HG03565 (cell line): ENCODE results near the gene SRGAP2B.
"Not testable (repeated sequence)": the region's sequence is repeated elsewhere in the genome, so short reads cannot be mapped to it uniquely, and the experiment has no call there.

Experiments
- ATAC-seq: cut with Tn5 transposase; IDR thresholded peaks from one replicate; pipeline ENCODE4 v1.9.1; 2021; ENCODE audit warnings: mild to moderate bottlenecking, moderate library complexity; ENCODE audit not compliant: unreplicated experiment

Gene SRGAP2B

GRCh38 chr1:145093517-145094149 is 1.5 kb downstream of the SRGAP2B start:
- ATAC-seq = not testable (repeated sequence)

DNA sequence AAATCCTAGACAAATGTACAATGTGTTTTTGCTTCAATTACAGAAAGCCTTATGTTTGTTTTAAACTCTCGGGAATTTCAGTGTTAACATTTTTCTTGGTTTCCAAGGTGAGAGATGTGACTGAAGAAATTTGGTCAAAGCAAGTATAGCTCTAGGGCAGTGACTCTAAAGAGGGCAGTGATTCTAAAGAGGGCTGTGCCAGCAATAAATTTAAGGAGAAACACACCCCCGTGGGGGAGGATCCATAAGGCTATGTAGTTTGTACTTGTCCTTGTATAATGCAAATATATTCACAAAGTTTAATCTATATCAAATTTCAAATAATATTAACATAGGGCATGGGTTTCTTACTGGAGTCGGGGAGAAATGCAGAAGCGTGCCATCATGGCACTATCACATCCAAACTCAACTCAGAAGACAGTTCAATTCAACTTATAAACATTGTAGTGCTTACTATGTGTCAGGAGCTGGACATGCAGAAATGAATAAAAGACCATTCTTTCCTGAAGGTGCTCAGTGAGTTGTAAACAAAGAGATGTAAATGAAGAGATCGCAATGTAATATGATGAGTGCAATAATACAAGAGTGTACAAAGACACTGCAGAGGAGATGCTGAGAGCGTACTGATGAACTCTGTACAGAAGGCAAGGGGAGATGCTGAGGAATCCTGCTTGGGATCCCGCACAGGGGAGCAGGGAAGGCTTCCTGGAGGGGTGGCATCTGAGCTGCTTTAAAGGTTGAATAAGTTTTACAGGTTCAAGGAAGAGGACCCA is 12.5 kb downstream of the SRGAP2B start:
- not testable (repeated sequence) for ATAC-seq

DNA sequence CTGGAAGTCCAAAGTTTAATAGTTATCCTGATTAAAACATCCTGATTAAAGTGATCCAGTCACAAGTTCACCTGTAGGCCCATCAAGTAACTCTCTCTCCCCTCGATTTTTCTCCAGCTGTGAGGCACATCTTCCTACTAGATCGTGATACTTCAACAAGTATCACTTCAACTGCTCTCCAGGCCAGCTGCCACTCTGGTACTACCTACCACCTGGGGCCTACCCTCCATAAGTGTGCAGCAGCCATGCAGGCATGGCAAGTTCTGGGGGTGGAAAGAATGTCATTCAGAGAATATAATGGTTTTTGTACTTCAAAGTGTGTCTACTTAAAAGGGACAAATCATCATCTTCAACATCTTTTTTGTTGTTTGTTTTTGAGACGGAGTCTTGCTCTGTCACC is 14.9 kb downstream of the SRGAP2B start:
- ATAC-seq = not testable (repeated sequence)

GRCh38 chr1:145079737-145080136 is 15.4 kb downstream of the SRGAP2B start:
- ATAC-seq = not testable (repeated sequence)

- not testable (repeated sequence) for ATAC-seq
Observed at GRCh38 chr1:145078787-145079370, 16.2 kb downstream of the SRGAP2B start.

DNA sequence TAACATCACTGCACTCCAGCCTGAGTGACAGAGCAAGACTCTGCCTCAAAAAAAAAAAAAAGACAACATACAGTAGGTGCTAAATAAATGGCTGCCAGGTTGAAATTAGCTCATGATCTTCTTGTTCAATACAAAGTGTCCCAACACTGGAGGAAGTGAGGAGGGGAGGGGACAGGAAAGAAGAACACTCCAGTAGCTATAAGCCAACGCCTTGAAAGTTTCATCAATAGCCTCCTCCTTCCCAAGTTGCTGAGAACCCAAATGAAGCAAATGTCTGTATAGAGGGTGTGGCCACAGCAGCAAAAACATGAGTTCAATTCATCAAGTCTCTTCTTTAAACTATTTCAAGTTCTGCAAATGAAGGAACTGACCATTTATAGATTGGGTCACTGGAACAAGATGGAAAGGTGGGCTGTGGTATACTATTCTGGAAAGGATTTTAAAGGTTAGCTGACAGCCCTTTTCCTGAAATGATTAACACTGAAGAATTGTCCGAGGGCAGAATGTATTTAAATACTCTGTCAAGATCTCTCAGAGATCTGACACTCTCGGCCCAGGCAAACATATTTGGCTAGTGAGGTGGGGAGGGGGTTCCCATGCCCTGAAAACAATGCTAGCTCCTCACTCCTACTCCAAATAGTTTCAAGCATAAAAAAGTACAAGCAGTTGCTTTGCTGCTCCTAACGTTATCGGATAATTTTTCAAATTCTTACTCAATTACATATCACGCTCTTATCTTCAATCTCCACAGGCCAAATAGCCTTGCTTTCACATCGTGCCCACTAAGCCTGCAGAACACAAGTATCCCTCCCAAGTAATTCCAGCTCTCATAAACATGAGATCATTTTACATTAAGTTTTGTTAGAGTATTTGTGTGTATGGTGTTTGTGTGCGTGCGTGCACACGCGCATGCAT is 17.0 kb downstream of the SRGAP2B start:
- ATAC-seq = not testable (repeated sequence)

- not testable (repeated sequence) for ATAC-seq
Observed at GRCh38 chr1:145076877-145077276, 18.3 kb downstream of the SRGAP2B start.

DNA sequence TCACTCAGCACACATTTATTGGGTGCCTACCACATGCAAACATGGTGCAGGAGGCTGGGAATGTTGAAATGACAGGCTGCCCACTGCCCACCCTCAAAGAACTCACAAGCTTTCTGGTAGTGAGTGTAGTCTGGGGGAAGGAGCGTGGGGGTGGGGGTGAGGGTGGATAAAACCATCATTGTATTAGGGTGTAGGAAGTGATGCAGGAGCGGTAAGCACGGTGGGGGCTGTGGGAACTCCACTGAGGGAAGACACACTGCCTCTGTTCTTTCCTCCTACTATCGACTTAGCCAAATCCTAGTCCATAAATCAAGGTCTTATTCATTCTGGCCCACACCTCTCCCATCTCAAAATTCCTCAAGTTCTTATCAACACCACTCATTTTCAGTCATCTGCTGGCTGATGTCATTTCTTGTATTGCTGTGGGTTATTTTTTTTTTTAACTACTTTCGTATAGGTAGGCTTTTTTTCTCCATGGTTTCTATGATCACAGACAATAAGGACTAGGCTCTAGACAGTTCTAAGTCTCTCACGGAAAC is 21.0 kb downstream of the SRGAP2B start:
- ATAC-seq = not testable (repeated sequence)

DNA sequence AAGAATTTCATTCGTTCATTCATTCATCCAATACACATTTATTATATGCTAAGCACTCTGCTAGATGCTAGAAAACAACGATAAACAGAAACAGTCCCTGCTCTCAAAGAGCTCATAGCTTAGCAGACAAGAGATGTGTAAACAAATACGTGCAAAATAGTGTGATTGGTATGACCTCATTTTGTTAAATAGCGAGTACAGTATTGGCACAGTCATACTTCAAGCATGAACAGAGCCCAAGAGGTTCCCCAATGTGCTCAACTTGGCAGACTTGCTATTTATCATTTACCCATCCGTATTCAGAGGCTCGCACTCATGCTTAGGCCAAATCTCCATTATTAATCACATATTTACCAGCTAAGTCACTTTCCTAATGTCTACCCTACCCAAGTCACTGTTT is 23.6 kb downstream of the SRGAP2B start:
- not testable (repeated sequence) for ATAC-seq

DNA sequence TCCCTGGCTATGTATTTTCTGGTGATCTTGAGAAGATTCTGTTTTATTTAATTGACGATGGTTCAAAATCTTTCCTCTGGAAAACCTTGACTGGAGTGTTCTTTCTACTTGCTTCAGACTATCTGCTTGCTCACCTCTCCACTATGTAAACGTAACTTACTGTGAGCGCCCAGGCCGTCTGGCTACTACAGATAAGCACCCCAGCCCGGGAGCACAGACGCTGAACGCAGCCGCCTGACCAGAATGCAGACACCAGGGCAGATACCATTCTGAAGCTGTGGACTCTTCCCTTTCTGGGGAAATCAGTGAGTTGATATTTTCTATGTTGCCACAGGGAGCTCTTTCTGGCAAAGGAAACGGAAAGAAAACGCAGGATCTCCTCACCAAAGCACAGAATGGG is 28.6 kb downstream of the SRGAP2B start:
- not testable (repeated sequence) for ATAC-seq

- ATAC-seq = not testable (repeated sequence)
Observed at GRCh38 chr1:145065194-145065826, 29.8 kb downstream of the SRGAP2B start.

DNA sequence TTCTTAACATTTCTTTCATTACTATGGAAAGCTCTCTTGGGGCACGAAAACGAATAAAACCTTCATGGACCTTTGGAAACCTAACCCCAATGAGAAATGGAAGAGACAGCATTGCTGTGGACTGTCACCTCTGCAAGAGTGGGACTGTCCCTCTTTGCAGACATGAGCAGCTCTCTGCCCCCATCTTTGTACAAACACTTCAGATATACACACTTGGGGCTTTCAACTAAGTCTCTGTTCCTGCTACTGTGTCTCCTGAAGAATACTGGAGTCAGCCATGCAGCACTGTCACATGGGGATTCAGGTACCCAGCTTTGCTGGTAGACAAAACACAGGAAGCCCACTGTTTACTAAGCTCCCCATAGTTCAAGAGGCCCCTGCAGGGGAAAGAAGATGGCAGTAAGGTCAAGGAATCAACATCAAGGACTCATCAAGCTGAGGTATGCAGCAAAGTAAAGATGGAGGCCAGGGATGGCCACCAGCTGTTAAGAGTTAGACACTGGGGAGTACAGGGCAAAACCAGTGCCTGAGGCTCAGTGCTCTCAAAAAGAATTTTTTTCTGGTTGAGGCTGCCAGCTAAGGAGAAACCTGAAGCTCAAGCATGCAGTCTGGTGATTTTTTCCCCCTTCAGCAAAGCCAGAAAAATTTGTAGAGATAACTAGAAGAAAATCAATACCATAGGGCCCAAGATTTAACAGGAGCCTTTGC is 31.0 kb downstream of the SRGAP2B start:
- ATAC-seq = not testable (repeated sequence)

DNA sequence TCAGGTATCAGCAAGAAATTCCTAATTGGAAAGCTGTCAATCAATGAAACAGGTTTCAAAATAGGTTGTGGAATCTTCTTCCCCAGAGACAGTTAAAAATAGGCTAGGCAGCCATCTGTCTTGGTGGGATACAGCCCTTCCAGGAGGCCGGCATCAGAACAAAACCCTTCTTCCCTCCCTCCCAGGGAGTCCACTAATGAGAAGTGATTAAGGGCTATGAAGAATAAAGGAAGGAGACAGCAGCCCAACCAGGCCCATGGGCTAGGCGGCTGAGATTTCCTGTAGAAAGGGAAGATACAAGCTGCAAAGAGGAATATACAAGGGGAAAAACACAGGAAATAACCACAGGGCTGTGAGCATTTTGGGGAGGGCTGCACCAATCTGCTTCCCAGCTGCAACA is 31.8 kb downstream of the SRGAP2B start:
- ATAC-seq = not testable (repeated sequence)

- ATAC-seq = peak; percentile 38
Observed at GRCh38 chr1:145058184-145058583, 36.9 kb downstream of the SRGAP2B start.

GRCh38 chr1:145055217-145055760 is 39.8 kb downstream of the SRGAP2B start:
- ATAC-seq = peak; percentile 98

DNA sequence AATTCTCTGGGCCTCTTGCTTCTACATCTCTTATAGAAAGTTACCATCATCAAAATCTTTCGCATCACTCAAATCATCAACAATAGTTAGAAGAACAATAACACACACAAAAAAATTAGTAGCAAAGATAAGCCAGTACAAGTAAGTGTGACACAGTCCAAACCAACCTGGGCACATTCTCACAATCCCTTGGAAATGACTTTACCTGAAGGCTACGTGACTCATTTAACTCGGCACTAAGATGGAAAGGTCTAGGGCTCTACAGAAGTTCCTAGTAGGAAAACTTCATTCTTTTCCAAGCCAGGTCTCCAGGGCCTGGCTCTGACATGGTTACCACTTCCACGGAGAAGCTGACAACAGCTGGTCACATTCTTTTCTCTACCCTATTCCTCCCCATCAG is 41.7 kb downstream of the SRGAP2B start:
- ATAC-seq = not testable (repeated sequence)

GRCh38 chr1:145052019-145052776 is 42.9 kb downstream of the SRGAP2B start:
- not testable (repeated sequence) for ATAC-seq

GRCh38 chr1:145048181-145048856 is 46.8 kb downstream of the SRGAP2B start:
- not testable (repeated sequence) for ATAC-seq
